Esophagus squamous epithelium (tissue), 5 donors: ENCODE results near the gene R3HCC1L. TPM values are rescaled to one million over a fixed set of nuclear protein-coding genes. Genes with fewer than 3 reads are reported as not detected.

ENCODE experiments used
- DNase-seq: peaks from one replicate; lab custom pipeline; 2025; lab: John Stamatoyannopoulos, UW
- H3K27ac ChIP-seq, 4 donors: fragments of 200-600 bp; sonication (generic); one replicate each; pipeline ENCODE4 v1.5.1; 2016 to 2019; ENCODE audit warnings: mild to moderate bottlenecking in 1 of 4
- H3K27me3 ChIP-seq, 4 donors: fragments of 200-600 bp; sonication (generic); 1 replicate in 3 of 4; 2 replicates in 1 of 4; pipeline versions ENCODE4 v1.5.1 to v1.6.0; 2017 to 2021; ENCODE audit warnings: antibody characterized with exemption in 1 of 4
- H3K36me3 ChIP-seq, 3 donors: fragments of 200-600 bp; sonication (generic); one replicate each; pipeline ENCODE4 v1.5.1; 2016 to 2019
- H3K4me1 ChIP-seq, 3 donors: fragments of 200-600 bp; sonication (generic); one replicate each; pipeline ENCODE4 v1.5.1; 2017 to 2019
- H3K4me3 ChIP-seq, 4 donors: fragments of 200-600 bp; sonication (generic); 1 replicate in 3 of 4; 2 replicates in 1 of 4; pipeline ENCODE4 v1.5.1; 2016 to 2019; ENCODE audit warnings: mild to moderate bottlenecking in 2 of 4, moderate library complexity in 1 of 4
- H3K9me3 ChIP-seq, 3 donors: fragments of 200-600 bp; sonication (generic); one replicate each; pipeline ENCODE4 v1.5.1; 2016 to 2019
- POLR2A ChIP-seq, 4 donors: fragments of 450-650 bp; IDR thresholded peaks; one replicate each; pipeline ENCODE4 v1.6.1; 2017; ENCODE audit warnings: antibody characterized with exemption in 4 of 4, mild to moderate bottlenecking in 4 of 4, moderate library complexity in 3 of 4
- WGBS, 2 donors: methylation state at CpG; one replicate each; pipeline ENCODE4 v1.1.5; 2018; 5-methylcytosine and 5-hydroxymethylcytosine counted together
- intact Hi-C: fragments of 100-400 bp; cut with DNase I; formaldehyde crosslinking; loops from one replicate; pipeline ENCODE4 v1.15.0; 2022
- total RNA-seq, 4 donors: library from RNA; depleted of rRNA; stranded (reverse); fragments of >200 nt; gene quantifications; one replicate each; pipeline ENCODE4 v1.1.0, GENCODE V29; 2016
- TF ChIP-seq, protein P1 (sequence below), 6 experiments: fragments of 450-650 bp in 4 of 6; fragments of 200-600 bp in 2 of 6; sonication (generic) in 2 of 6; IDR thresholded peaks; one replicate each; pipeline ENCODE4 v1.5.1; 2016 to 2019; ENCODE audit warnings: antibody characterized with exemption in 6 of 6, mild to moderate bottlenecking in 4 of 6, moderate library complexity in 4 of 6
- donor health status: DM: yes; HTN: yes; CAD: no.

The R3HCC1L gene
- total RNA-seq, 4 donors from 2014 or later: 5.5 to 12.5 (median 10.1) TPM

DNA sequence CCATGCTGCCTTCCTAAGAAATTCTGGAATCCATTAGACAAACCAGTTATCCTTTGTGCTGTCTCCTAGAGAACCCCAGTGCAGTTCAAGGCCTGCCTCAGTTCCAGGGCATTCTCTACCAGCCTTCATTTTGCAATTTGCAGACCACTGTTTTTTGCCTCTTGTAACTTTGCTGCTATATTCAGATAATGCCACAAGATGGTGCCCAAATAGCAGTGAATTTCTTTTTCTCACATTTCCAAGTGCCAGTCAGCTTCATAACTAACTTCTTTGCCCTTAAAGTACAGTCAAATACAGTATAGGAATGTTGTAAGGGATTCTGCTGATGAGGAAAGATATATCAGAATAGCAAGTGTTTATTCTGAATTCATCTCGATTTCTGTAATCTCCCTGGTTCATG, 108.4 kb downstream of the R3HCC1L start:
- 68 to 78% methylated on average over 1 of the region's 1 CpG for WGBS, 2 donors
- Histone ChIP-seq H3K9me3 (no peaks in the 10 kb centered on the region), H3K27ac (no peak overlapping the region), H3K36me3 (peaks cover 0 to 98% (median 22%) of the 10 kb centered on the region in 3 donors), H3K27me3 (no peaks in the 10 kb centered on the region), H3K4me1 (peaks cover 0 to 5% (median 0%) of the 10 kb centered on the region in 3 donors), H3K4me3 (no peak overlapping the region)
- intact Hi-C loops: no loop called here
- no peak for TF ChIP-seq POLR2A (IDR thresholded peaks at IDR 0.05)
- TF ChIP-seq, protein P1, sequence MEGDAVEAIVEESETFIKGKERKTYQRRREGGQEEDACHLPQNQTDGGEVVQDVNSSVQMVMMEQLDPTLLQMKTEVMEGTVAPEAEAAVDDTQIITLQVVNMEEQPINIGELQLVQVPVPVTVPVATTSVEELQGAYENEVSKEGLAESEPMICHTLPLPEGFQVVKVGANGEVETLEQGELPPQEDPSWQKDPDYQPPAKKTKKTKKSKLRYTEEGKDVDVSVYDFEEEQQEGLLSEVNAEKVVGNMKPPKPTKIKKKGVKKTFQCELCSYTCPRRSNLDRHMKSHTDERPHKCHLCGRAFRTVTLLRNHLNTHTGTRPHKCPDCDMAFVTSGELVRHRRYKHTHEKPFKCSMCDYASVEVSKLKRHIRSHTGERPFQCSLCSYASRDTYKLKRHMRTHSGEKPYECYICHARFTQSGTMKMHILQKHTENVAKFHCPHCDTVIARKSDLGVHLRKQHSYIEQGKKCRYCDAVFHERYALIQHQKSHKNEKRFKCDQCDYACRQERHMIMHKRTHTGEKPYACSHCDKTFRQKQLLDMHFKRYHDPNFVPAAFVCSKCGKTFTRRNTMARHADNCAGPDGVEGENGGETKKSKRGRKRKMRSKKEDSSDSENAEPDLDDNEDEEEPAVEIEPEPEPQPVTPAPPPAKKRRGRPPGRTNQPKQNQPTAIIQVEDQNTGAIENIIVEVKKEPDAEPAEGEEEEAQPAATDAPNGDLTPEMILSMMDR (IDR thresholded peaks at IDR 0.05): peak in 1 of 6 experiments; percentile 30
- no peak for DNase-seq

GRCh38 chr10:98244141-98244540, 109.7 kb downstream of the R3HCC1L start:
- H3K27me3 ChIP-seq: no peaks in the 10 kb centered on the region
- H3K4me1 ChIP-seq: peaks cover 0 to 5% (median 0%) of the 10 kb centered on the region in 3 donors
- intact Hi-C loops: no loop called here
- no peak overlapping the region for H3K27ac ChIP-seq
- no peak for DNase-seq
- H3K36me3 ChIP-seq: peaks cover 0 to 98% (median 25%) of the 10 kb centered on the region in 3 donors
- TF ChIP-seq POLR2A (IDR thresholded peaks at IDR 0.05): no peak
- TF ChIP-seq, protein P1 (IDR thresholded peaks at IDR 0.05): no peak
- H3K4me3 ChIP-seq: no peak overlapping the region
- 56 to 82% methylated on average over 5 of the region's 5 CpGs for WGBS, 2 donors
- H3K9me3 ChIP-seq: no peaks in the 10 kb centered on the region

DNA sequence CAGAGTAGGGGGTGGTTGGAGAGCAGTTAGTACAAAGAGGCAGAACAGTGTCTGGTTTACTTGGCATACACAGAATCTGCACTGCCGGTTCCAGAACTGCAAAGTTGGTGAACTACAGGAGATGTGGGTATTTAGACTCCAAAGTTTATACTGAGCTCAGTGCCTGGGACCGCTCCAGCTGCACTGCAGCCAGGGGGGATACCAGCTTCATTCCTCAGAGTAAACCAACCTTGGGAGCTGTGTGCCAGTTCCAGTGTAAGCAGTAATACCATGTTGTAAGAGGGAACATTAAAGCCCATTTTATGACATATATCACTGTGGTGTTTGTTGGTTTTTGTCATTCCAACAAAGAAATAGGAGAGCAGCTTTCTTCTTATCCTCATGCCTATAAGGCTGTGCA, 110.1 kb downstream of the R3HCC1L start:
- H3K4me1 ChIP-seq: peaks cover 0 to 5% (median 0%) of the 10 kb centered on the region in 3 donors
- no peak overlapping the region for H3K27ac ChIP-seq
- no peak overlapping the region for H3K4me3 ChIP-seq
- WGBS, 2 donors: 51 to 77% methylated on average over 2 of the region's 2 CpGs
- TF ChIP-seq, protein P1 (IDR thresholded peaks at IDR 0.05): no peak
- no peak for TF ChIP-seq POLR2A (IDR thresholded peaks at IDR 0.05)
- DNase-seq: no peak
- H3K27me3 ChIP-seq: no peaks in the 10 kb centered on the region
- H3K9me3 ChIP-seq: no peaks in the 10 kb centered on the region
- intact Hi-C loops: no loop called here
- peaks cover 0 to 98% (median 26%) of the 10 kb centered on the region in 3 donors for H3K36me3 ChIP-seq

GRCh38 chr10:98246911-98247805, 112.7 kb downstream of the R3HCC1L start:
- H3K36me3 ChIP-seq: peaks cover 0 to 98% (median 22%) of the 10 kb centered on the region in 3 donors
- TF ChIP-seq POLR2A (IDR thresholded peaks at IDR 0.05): no peak
- TF ChIP-seq, protein P1 (IDR thresholded peaks at IDR 0.05): no peak
- H3K9me3 ChIP-seq: no peaks in the 10 kb centered on the region
- H3K27me3 ChIP-seq: no peaks in the 10 kb centered on the region
- H3K4me1 ChIP-seq: peaks cover 0 to 12% (median 0%) of the 10 kb centered on the region in 3 donors
- intact Hi-C loops: no loop called here
- WGBS, 2 donors: 63 to 72% methylated on average over 6 of the region's 6 CpGs
- peak overlapping the region in 1 of 4 donors; percentile 14 for H3K27ac ChIP-seq
- no peak overlapping the region for H3K4me3 ChIP-seq
- no peak for DNase-seq

DNA sequence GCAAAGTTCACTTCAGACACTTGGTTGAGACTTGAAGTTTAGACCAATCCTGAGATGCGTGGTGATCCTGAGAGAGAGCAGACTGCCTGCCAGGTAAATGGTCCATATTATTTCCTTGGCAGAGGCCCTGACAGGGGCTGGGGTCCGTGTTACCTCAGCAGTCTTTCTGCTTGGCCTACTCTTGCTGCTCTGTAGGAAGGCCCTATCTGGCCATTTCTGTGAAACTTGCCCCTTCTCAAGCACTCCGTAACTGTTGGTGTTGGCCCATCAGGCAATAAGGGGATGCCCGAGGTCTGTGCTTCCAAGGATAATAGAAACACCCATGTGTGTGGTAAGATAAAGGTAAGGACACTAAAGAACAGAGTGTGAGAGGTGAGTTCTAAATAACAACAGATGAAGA, 113.6 kb downstream of the R3HCC1L start:
- TF ChIP-seq POLR2A (IDR thresholded peaks at IDR 0.05): no peak
- TF ChIP-seq, protein P1 (IDR thresholded peaks at IDR 0.05): no peak
- Histone ChIP-seq H3K4me3 (no peak overlapping the region), H3K27ac (no peak overlapping the region), H3K9me3 (no peaks in the 10 kb centered on the region), H3K27me3 (no peaks in the 10 kb centered on the region), H3K4me1 (peaks cover 0 to 12% (median 0%) of the 10 kb centered on the region in 3 donors), H3K36me3 (peaks cover 0 to 97% (median 22%) of the 10 kb centered on the region in 3 donors)
- DNase-seq: no peak
- intact Hi-C loops: no loop called here
- WGBS, 2 donors: 94 to 100% methylated on average over 3 to 4 of the region's 4 CpGs
